SU-DHL-6 (cell line): Measurements from ENCODE around the gene ABHD15.

Experiments
- H2AFZ ChIP-seq: fragments of 200-600 bp; sonication (generic); 2 replicates; pipeline ENCODE4 v1.6.1; 2014; ENCODE audit warnings: low read depth, mild to moderate bottlenecking, moderate library complexity, mixed read lengths, antibody characterized with exemption, low read length; ENCODE audit not compliant: severe bottlenecking
- H3F3A ChIP-seq: fragments of 200-600 bp; shearing (Covaris generic); 2 replicates; pipeline ENCODE4 v1.6.0; 2016; ENCODE audit warnings: antibody characterized with exemption, mild to moderate bottlenecking; ENCODE audit not compliant: insufficient read depth
- H3K27ac ChIP-seq: fragments of 200-600 bp; sonication (generic); 2 replicates; pipeline ENCODE4 v1.5.1; 2016; ENCODE audit warnings: low read depth, mild to moderate bottlenecking, low read length, moderate library complexity, mixed read lengths
- H3K27me3 ChIP-seq: fragments of 200-600 bp; sonication (generic), shearing (Covaris generic); 2 replicates; pipeline ENCODE4 v1.6.0; 2014; ENCODE audit warnings: mild to moderate bottlenecking, low read length
- H3K36me3 ChIP-seq: fragments of 200-600 bp; sonication (generic); 2 replicates; pipeline ENCODE4 v1.6.1; 2014; ENCODE audit warnings: mild to moderate bottlenecking, low read length, mixed read lengths
- H3K4me2 ChIP-seq: fragments of 300-600, 200-600 bp; shearing (Covaris generic), sonication (generic); 2 replicates; pipeline ENCODE4 v1.6.0; 2014; ENCODE audit warnings: low read length, low read depth, mild to moderate bottlenecking; ENCODE audit not compliant: poor library complexity, severe bottlenecking
- H3K4me3 ChIP-seq: fragments of 200-600 bp; sonication (generic); 2 replicates; pipeline ENCODE4 v1.5.1; 2014; ENCODE audit warnings: antibody characterized with exemption, low read length, mild to moderate bottlenecking, mixed read lengths; ENCODE audit not compliant: insufficient read depth, poor library complexity, severe bottlenecking
- H3K79me2 ChIP-seq: fragments of 200-600 bp; sonication (generic); 2 replicates; pipeline ENCODE4 v1.6.1; 2014; ENCODE audit warnings: mild to moderate bottlenecking, low read length, moderate library complexity; ENCODE audit not compliant: insufficient read depth
- H3K9ac ChIP-seq: fragments of 200-600 bp; sonication (generic); 2 replicates; pipeline ENCODE4 v1.7.0; 2014; ENCODE audit warnings: mild to moderate bottlenecking, low read length
- H3K9me2 ChIP-seq: fragments of 200-600 bp; sonication (generic); replicated peaks from 2 replicates; pipeline ENCODE4 v1.6.1; 2014; ENCODE audit warnings: low read length; ENCODE audit not compliant: insufficient read depth
- H3K9me3 ChIP-seq: fragments of 200-600 bp; sonication (generic); 2 replicates; pipeline ENCODE4 v1.6.1; 2014; ENCODE audit warnings: low read length, mixed read lengths; ENCODE audit not compliant: insufficient read depth
- H4K20me1 ChIP-seq: fragments of 200-600 bp; sonication (generic); 2 replicates; pipeline ENCODE4 v1.6.1; 2014; ENCODE audit warnings: low read depth, mild to moderate bottlenecking, antibody characterized with exemption, low read length, moderate library complexity, mixed read lengths
- CTCF ChIP-seq: fragments of 200-600 bp; sonication (generic); IDR thresholded peaks from one replicate; pipeline ENCODE4 v1.5.1; 2017; ENCODE audit warnings: antibody characterized with exemption, mild to moderate bottlenecking, low read length, moderate library complexity; ENCODE audit not compliant: insufficient read depth, poor library complexity, severe bottlenecking
- EZH2phosphoT487 ChIP-seq: fragments of 200-600 bp; sonication (generic), shearing (Covaris generic); conservative IDR thresholded peaks from 2 replicates; pipeline ENCODE4 v1.6.1; 2018; ENCODE audit warnings: mild to moderate bottlenecking, antibody characterized with exemption, low read length, moderate library complexity, mixed read lengths

The ABHD15 gene

GRCh38 chr17:29595943-29596774 lies 29.3 kb upstream of the ABHD15 start:
- Histone ChIP-seq H3K4me2 (no peak overlapping the region), H3K9me3 (no peaks in the 10 kb centered on the region), H3K9me2 (no peaks in the 10 kb centered on the region), H4K20me1 (no peaks in the 10 kb centered on the region; the same call in 1 of the 2 replicates), H3K9ac (no peak overlapping the region), H3K36me3 (no peaks in the 10 kb centered on the region), H3K27me3 (no peaks in the 10 kb centered on the region), H2AFZ (no peak overlapping the region), H3K79me2 (no peaks in the 10 kb centered on the region), H3F3A (peaks cover 14% of the 10 kb centered on the region), H3K4me3 (no peak overlapping the region), H3K27ac (no peak overlapping the region)
- TF ChIP-seq EZH2phosphoT487: no peak
- no peak for TF ChIP-seq CTCF

GRCh38 chr17:29595107-29595942 lies 28.5 kb upstream of the ABHD15 start:
- no peak overlapping the region for H3K27ac ChIP-seq
- no peak overlapping the region for H3K4me3 ChIP-seq
- H3K4me2 ChIP-seq: no peak overlapping the region

GRCh38 chr17:29594519-29595090 lies 27.8 kb upstream of the ABHD15 start:
- Histone ChIP-seq H3K36me3 (no peaks in the 10 kb centered on the region), H3K79me2 (no peaks in the 10 kb centered on the region), H3K9me3 (no peaks in the 10 kb centered on the region), H3F3A (peaks cover 27% of the 10 kb centered on the region), H3K27me3 (no peaks in the 10 kb centered on the region), H3K27ac (no peak overlapping the region), H3K9me2 (no peaks in the 10 kb centered on the region), H3K4me2 (peak overlapping the region; percentile 68), H2AFZ (no peak overlapping the region), H3K4me3 (no peak overlapping the region), H3K9ac (peak overlapping the region; percentile 68; the same call in 1 of the 2 replicates), H4K20me1 (no peaks in the 10 kb centered on the region; the same call in 1 of the 2 replicates)
- TF ChIP-seq EZH2phosphoT487 (no peak), CTCF (no peak)

More at GRCh38 chr17:29595107-29595942, 28.5 kb upstream of the ABHD15 start:
- no peak overlapping the region for H3K9ac ChIP-seq
- no peaks in the 10 kb centered on the region for H3K27me3 ChIP-seq
- no peaks in the 10 kb centered on the region for H3K9me2 ChIP-seq
- no peak overlapping the region for H2AFZ ChIP-seq
- no peaks in the 10 kb centered on the region for H3K36me3 ChIP-seq
- H3K9me3 ChIP-seq: no peaks in the 10 kb centered on the region
- TF ChIP-seq CTCF (no peak), EZH2phosphoT487 (no peak)
- H3F3A ChIP-seq: peaks cover 23% of the 10 kb centered on the region
- no peaks in the 10 kb centered on the region for H3K79me2 ChIP-seq
- H4K20me1 ChIP-seq: no peaks in the 10 kb centered on the region; the same call in 1 of the 2 replicates
